Calu3 (cell line): ENCODE data around the gene CHRM5. TPM values are rescaled to one million over a fixed set of nuclear protein-coding genes. Genes with fewer than 3 reads are reported as not detected.

Experiments used
- BruUV-seq: library from RNA; stranded (reverse); fragments of 400-500 nt; replicated peaks from 2 replicates; lab custom pipeline; 2021; lab: Mats Ljungman, UMichigan
- CTCF ChIA-PET: fragments of 300-600 bp; sonication (Branson Sonifier 250); formaldehyde crosslinking; loops from one replicate; lab custom pipeline; 2022; ENCODE audit warnings: antibody characterized with exemption; lab: Charles Lee
- DNase-seq: peaks from one replicate; pipeline ENCODE4 v3.0.0; 2022
- H3K27ac Mint-ChIP-seq: one replicate; pipeline ENCODE4 v1.8.0; 2022; ENCODE audit warnings: mixed read lengths; ENCODE audit not compliant: unreplicated experiment
- H3K27me3 Mint-ChIP-seq: one replicate; pipeline ENCODE4 v1.8.0; 2022; ENCODE audit warnings: mixed read lengths; ENCODE audit not compliant: unreplicated experiment
- H3K36me3 Mint-ChIP-seq: one replicate; pipeline ENCODE4 v1.8.0; 2022; ENCODE audit warnings: mild to moderate bottlenecking, moderate library complexity, mixed read lengths; ENCODE audit not compliant: insufficient read depth, unreplicated experiment
- H3K4me1 Mint-ChIP-seq: one replicate; pipeline ENCODE4 v1.8.0; 2022; ENCODE audit warnings: mild to moderate bottlenecking, low read depth, mixed read lengths; ENCODE audit not compliant: unreplicated experiment
- H3K4me3 Mint-ChIP-seq: one replicate; pipeline ENCODE4 v1.8.0; 2022; ENCODE audit warnings: mild to moderate bottlenecking, low read depth, moderate library complexity, mixed read lengths; ENCODE audit not compliant: unreplicated experiment
- H3K9me3 Mint-ChIP-seq: one replicate; pipeline ENCODE4 v1.8.0; 2022; ENCODE audit warnings: low read depth, mixed read lengths; ENCODE audit not compliant: unreplicated experiment
- CTCF ChIP-seq: fragments of 200-600 bp; IDR thresholded peaks from one replicate; pipeline ENCODE4 v1.8.0; 2022; ENCODE audit warnings: antibody characterized with exemption; ENCODE audit not compliant: unreplicated experiment
- intact Hi-C: fragments of 100-400 bp; cut with micrococcal nuclease; formaldehyde crosslinking; loops from one replicate; pipeline ENCODE4 v1.10.0; 2022; ENCODE audit not compliant: unreplicated experiment
- total RNA-seq: library from RNA; stranded (reverse); gene quantifications from 2 replicates; pipeline ENCODE4 v1.2.3, GENCODE V29; 2022

CHRM5 gene
- total RNA-seq, 1 experiment from 2014 or later, result not detected

DNA sequence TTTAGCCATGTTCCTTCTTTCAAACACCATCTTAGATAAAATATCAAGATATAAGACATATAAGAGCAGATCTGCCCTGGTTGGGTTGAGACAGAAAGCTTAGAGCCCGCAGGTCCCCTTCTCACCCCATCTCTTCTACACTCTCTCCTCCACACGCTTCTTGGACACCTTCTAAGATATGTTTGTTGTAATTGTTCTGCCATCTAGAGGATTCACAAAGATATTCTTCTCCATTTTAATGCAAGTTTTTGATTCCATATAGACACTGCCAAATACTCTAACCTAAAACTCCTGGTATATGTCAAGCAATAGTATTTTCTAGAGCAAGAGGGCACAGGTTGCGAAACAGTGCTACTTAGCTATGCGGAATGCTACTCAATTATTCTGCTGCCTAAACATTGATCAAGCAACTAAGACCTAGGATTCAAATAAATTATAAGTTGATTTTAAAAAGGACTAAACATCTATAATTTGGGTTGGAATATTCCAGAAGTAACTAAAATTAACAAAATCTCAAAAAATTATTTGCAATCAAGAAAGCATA lies 6.8 kb downstream of the CHRM5 start:
- no peak overlapping the region for H3K27ac Mint-ChIP-seq
- intact Hi-C loops, result no loop called here
- no peaks in the 10 kb centered on the region for H3K36me3 Mint-ChIP-seq
- BruUV-seq, result no TSS peak
- no peak for TF ChIP-seq CTCF
- DNase-seq, result no peak
- H3K9me3 Mint-ChIP-seq, result no peaks in the 10 kb centered on the region
- no peak overlapping the region for H3K4me3 Mint-ChIP-seq
- CTCF ChIA-PET, result no interaction called here
- no peaks in the 10 kb centered on the region for H3K27me3 Mint-ChIP-seq
- no peaks in the 10 kb centered on the region for H3K4me1 Mint-ChIP-seq

- no TSS peak for BruUV-seq
- H3K9me3 Mint-ChIP-seq, result no peaks in the 10 kb centered on the region
- H3K36me3 Mint-ChIP-seq, result no peaks in the 10 kb centered on the region
- no peak for DNase-seq
- no peak for TF ChIP-seq CTCF
- no peaks in the 10 kb centered on the region for H3K4me1 Mint-ChIP-seq
- no peak overlapping the region for H3K4me3 Mint-ChIP-seq
- intact Hi-C loops, result no loop called here
- H3K27me3 Mint-ChIP-seq, result no peaks in the 10 kb centered on the region
- no peak overlapping the region for H3K27ac Mint-ChIP-seq
- CTCF ChIA-PET, result no interaction called here
Observed at GRCh38 chr15:33980159-33980558, 11.9 kb downstream of the CHRM5 start.

DNA sequence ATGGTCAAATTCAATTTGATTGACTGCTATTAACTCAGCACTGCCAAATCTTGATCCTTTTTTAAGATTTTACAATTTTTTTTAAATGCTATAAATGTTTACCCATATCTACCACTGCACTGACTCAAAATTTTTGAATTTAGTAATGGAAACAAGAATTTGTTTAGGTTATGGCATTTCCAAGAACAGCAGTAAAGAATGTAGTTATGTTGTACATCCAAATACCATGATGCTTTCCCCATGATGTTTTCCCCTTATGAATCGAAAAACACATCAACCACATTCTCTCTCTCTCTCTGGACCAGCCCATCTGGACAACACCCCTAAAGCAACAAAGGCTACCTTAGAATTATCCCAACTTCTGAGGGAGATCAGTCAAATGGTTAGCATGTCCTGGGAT lies 14.2 kb downstream of the CHRM5 start:
- no peaks in the 10 kb centered on the region for H3K27me3 Mint-ChIP-seq
- BruUV-seq, result no TSS peak
- no peaks in the 10 kb centered on the region for H3K4me1 Mint-ChIP-seq
- no peaks in the 10 kb centered on the region for H3K9me3 Mint-ChIP-seq
- no peak for DNase-seq
- H3K36me3 Mint-ChIP-seq, result no peaks in the 10 kb centered on the region
- H3K27ac Mint-ChIP-seq, result no peak overlapping the region
- no peak overlapping the region for H3K4me3 Mint-ChIP-seq
- no peak for TF ChIP-seq CTCF
- intact Hi-C loops, result no loop called here
- CTCF ChIA-PET, result no interaction called here

- Mint-ChIP-seq H3K27ac (no peak overlapping the region), H3K4me3 (no peak overlapping the region), H3K9me3 (no peaks in the 10 kb centered on the region), H3K27me3 (no peaks in the 10 kb centered on the region), H3K36me3 (no peaks in the 10 kb centered on the region), H3K4me1 (no peaks in the 10 kb centered on the region)
- no peak for TF ChIP-seq CTCF
- CTCF ChIA-PET, result no interaction called here
- DNase-seq, result no peak
- BruUV-seq, result no TSS peak
- intact Hi-C loops, result no loop called here
Observed at GRCh38 chr15:33985287-33985686, 17.0 kb downstream of the CHRM5 start.
